Testis (tissue), 2 donors: Measurements from ENCODE around the gene CRTAC1.

Source experiments
- CTCF ChIP-seq, 3 experiments: fragments of 450-650 bp in 2 of 3; fragments of 200-600 bp in 1 of 3; sonication (generic) in 1 of 3; IDR thresholded peaks; one replicate each; pipeline ENCODE4 v1.5.1; 2016 to 2019; ENCODE audit warnings: antibody characterized with exemption in 3 of 3, mild to moderate bottlenecking in 2 of 3, moderate library complexity in 1 of 3
- POLR2A ChIP-seq: fragments of 450-650 bp; IDR thresholded peaks from one replicate; pipeline ENCODE4 v1.6.1; 2017; ENCODE audit warnings: antibody characterized with exemption, mild to moderate bottlenecking, moderate library complexity

GRCh38 chr10:97891497-97892167 is 138.8 kb downstream of the CRTAC1 start:
- TF ChIP-seq CTCF (IDR thresholded peaks at IDR 0.05) (no peak), POLR2A (no peak)
